ENCODE data around the gene FAM118A. TPM values are rescaled to one million over a fixed set of nuclear protein-coding genes. Genes with fewer than 3 reads are reported as not detected.

Gene FAM118A
- total RNA-seq, 1 experiment from 2014 or later: 37.9 TPM

DNA sequence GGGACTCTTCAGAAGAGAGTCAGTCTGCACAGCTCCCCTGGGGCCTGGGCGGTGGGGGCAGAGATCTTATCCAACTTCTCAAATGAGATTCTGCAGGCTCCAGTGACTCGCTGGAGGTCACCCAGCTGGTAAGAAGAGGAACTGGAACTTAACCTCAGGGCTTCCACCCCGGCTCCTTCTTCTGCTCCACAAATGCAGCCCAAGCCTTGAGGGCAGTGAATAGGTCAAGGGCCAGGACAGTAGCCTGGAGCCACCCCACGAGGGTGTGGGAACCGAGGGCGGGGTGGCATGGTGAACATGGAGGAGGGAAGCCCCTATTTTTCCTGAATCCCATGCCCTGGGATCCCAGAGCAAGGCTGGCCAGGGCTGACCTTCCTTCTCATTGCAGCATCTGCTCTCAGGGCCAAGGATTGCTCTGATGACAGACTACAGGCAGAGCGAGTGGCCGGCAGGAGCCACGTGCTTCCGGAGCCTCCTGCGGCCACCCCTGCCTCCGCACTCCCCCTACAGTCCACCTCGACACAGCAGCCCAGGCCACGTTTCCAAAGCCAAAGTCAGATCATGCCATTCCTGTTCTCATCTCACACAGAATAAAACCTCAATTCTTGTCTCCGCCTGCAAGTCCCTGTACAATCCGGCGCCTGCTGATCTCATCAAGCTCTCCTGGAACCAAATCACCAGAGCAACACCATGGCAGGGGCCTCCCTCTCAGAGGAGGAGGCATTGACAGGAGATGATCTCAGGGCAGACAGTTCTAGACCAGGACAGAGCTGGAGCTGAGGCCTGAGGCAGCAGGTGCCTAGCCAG lies 46.1 kb upstream of the FAM118A start:
- DNase-seq: peak; percentile 84
- Histone ChIP-seq H4K8ac (replicated peaks; ENCODE audit: insufficient read length, low read depth, low read length) (no peak overlapping the region), H3K56ac (ENCODE audit: insufficient read length, low read depth, low read length) (no peak overlapping the region), H4K20me1 (ENCODE audit: control insufficient read depth, insufficient read depth, insufficient read length) (no peaks in the 10 kb centered on the region), H4K5ac (ENCODE audit: insufficient read length, low read depth, low read length) (no peak overlapping the region), H3K23ac (ENCODE audit: insufficient read length, low read depth, low read length) (no peak overlapping the region), H2BK15ac (ENCODE audit: low read depth, low read length) (no peak overlapping the region), H2BK5ac (ENCODE audit: insufficient read length, low read length) (no peak overlapping the region), H3K27me3 (ENCODE audit: insufficient read depth, low read length) (no peaks in the 10 kb centered on the region; the same call in 1 of the 2 replicates), H3K9me3 (ENCODE audit: control insufficient read depth, low read depth, low read length) (no peaks in the 10 kb centered on the region), H2BK120ac (ENCODE audit: low read depth, low read length, poor library complexity, severe bottlenecking) (no peak overlapping the region), H2BK20ac (ENCODE audit: low read depth, low read length, poor library complexity, severe bottlenecking) (no peak overlapping the region), H3K14ac (ENCODE audit: insufficient read depth, low read length) (no peak overlapping the region), H3K4ac (ENCODE audit: low read depth, low read length) (no peak overlapping the region), H2AK5ac (ENCODE audit: insufficient read length, low read length) (no peak overlapping the region), H3K79me2 (ENCODE audit: insufficient read depth, low read length) (no peaks in the 10 kb centered on the region), H3K4me2 (ENCODE audit: insufficient read depth, insufficient read length, low read length) (no peak overlapping the region), H3K23me2 (ENCODE audit: insufficient read length, low read depth, low read length, poor library complexity, severe bottlenecking) (peaks cover 7% of the 10 kb centered on the region), H2BK12ac (ENCODE audit: insufficient read length, low read depth, low read length) (no peak overlapping the region), H3T11ph (ENCODE audit: low read length) (no peak overlapping the region), H3K18ac (ENCODE audit: insufficient read length, low read depth, low read length) (no peak overlapping the region), H4K91ac (ENCODE audit: insufficient read length, low read depth, low read length) (no peak overlapping the region), H3K79me1 (ENCODE audit: insufficient read depth, low read depth, low read length, poor library complexity, severe bottlenecking) (no peaks in the 10 kb centered on the region), H3K27ac (ENCODE audit: insufficient read length, low read depth, low read length) (no peak overlapping the region), H2AFZ (ENCODE audit: low read length) (peak overlapping the region; percentile 99), H3K4me1 (ENCODE audit: insufficient read depth, low read length) (peaks cover 2% of the 10 kb centered on the region; the same call in 1 of the 2 replicates), H3K9ac (ENCODE audit: extremely low read depth, insufficient read length, low read length) (no peak overlapping the region)
- Mint-ChIP-seq H3K4me3 (no peak overlapping the region; a peak in 2 of 5 replicates), H3K36me3 (ENCODE audit: insufficient read depth in 1 of 3, low read depth in 3 of 3) (no peaks in the 10 kb centered on the region), H3K9me3 (no peaks in the 10 kb centered on the region), H3K4me1 (peaks cover 3 to 12% of the 10 kb centered on the region in 2 experiments), H3K27me3 (ENCODE audit: low read depth) (peaks cover 35% of the 10 kb centered on the region), H3K27ac (no peak overlapping the region; a peak in 1 of 7 replicates)
- no CpG with 5 or more reads among the region's 17 CpGs for WGBS (ENCODE audit: extremely low coverage, insufficient read length, low lambda C conversion rate)
- TF ChIP-seq, protein P1, sequence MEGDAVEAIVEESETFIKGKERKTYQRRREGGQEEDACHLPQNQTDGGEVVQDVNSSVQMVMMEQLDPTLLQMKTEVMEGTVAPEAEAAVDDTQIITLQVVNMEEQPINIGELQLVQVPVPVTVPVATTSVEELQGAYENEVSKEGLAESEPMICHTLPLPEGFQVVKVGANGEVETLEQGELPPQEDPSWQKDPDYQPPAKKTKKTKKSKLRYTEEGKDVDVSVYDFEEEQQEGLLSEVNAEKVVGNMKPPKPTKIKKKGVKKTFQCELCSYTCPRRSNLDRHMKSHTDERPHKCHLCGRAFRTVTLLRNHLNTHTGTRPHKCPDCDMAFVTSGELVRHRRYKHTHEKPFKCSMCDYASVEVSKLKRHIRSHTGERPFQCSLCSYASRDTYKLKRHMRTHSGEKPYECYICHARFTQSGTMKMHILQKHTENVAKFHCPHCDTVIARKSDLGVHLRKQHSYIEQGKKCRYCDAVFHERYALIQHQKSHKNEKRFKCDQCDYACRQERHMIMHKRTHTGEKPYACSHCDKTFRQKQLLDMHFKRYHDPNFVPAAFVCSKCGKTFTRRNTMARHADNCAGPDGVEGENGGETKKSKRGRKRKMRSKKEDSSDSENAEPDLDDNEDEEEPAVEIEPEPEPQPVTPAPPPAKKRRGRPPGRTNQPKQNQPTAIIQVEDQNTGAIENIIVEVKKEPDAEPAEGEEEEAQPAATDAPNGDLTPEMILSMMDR (conservative IDR thresholded peaks at IDR 0.05): peak; percentile 79
